Endothelial cell of umbilical vein (primary cell): ENCODE measurements around the gene SMCP. TPM values are rescaled to one million over a fixed set of nuclear protein-coding genes. Genes with fewer than 3 reads are reported as not detected.

ENCODE experiments used
- BruUV-seq: library from RNA; stranded (reverse); fragments of 400-500 nt; replicated peaks from 2 replicates; lab custom pipeline; 2021; lab: Mats Ljungman, UMichigan
- CTCF ChIA-PET: fragments of 300-600, 350-600 bp; sonication (Branson Sonifier 250); formaldehyde crosslinking; loops from one replicate; lab custom pipeline; 2021; ENCODE audit warnings: antibody characterized with exemption, inconsistent platforms; lab: Charles Lee
- POLR2A ChIA-PET: fragments of 300-600, 350-600 bp; sonication (Branson Sonifier 250); formaldehyde crosslinking; loops from one replicate; lab custom pipeline; 2021; ENCODE audit warnings: antibody characterized with exemption, inconsistent platforms; lab: Charles Lee
- DNase-seq: peaks from one replicate; pipeline ENCODE4 v3.0.0-alpha.2; 2011; ENCODE audit warnings: low read depth, low spot score
- FAIRE-seq: peaks from 2 replicates; lab custom pipeline; 2011; peaks lifted over from hg19 to GRCh38; lab: Jason Lieb, UNC
- H2AFZ ChIP-seq: 2 replicates; pipeline ENCODE4 v1.6.0; 2012; ENCODE audit warnings: low read depth, low read length, control low read depth, inconsistent platforms
- H3K27ac ChIP-seq: 2 replicates; pipeline ENCODE4 v1.5.1; 2011; ENCODE audit warnings: low read depth, mild to moderate bottlenecking, control low read depth, low read length, moderate library complexity; ENCODE audit not compliant: insufficient read depth
- H3K27me3 ChIP-seq, 2 experiments: 2 replicates each; pipeline versions ENCODE4 v1.6.0 to v1.6.1; 2011; ENCODE audit warnings: low read length in 2 of 2, mixed read lengths in 1 of 2; ENCODE audit not compliant: control insufficient read depth in 2 of 2, insufficient read depth in 2 of 2
- H3K36me3 ChIP-seq, 2 experiments: 2 replicates in 1 of 2; 3 replicates in 1 of 2; pipeline ENCODE4 v1.5.1; 2011; ENCODE audit warnings: low read length in 2 of 2, mild to moderate bottlenecking in 1 of 2, moderate library complexity in 1 of 2; ENCODE audit not compliant: control insufficient read depth in 2 of 2, insufficient read depth in 2 of 2; ENCODE audit errors: extremely low read depth in 1 of 2
- H3K4me1 ChIP-seq: 3 replicates; pipeline ENCODE4 v1.5.1; 2011; ENCODE audit warnings: mild to moderate bottlenecking, low read length; ENCODE audit not compliant: control insufficient read depth, insufficient read depth; ENCODE audit errors: extremely low read depth
- H3K4me2 ChIP-seq: 2 replicates; pipeline ENCODE4 v1.6.1; 2011; ENCODE audit warnings: low read length, control low read depth, mixed read lengths; ENCODE audit not compliant: insufficient read depth
- H3K4me3 ChIP-seq, 3 experiments: fragments of 200-600 bp in 1 of 3; sonication (generic), shearing (Covaris generic) in 1 of 3; replicated peaks in 1 of 3; 2 replicates each; pipeline ENCODE4 v1.5.1; 2011 to 2016; ENCODE audit warnings: control low read depth in 3 of 3, low read length in 3 of 3, mild to moderate bottlenecking in 2 of 3, inconsistent platforms in 1 of 3, low read depth in 1 of 3, moderate library complexity in 1 of 3; ENCODE audit not compliant: insufficient read depth in 1 of 3
- H3K79me2 ChIP-seq: 2 replicates; pipeline ENCODE4 v1.6.0; 2012; ENCODE audit warnings: low read length, inconsistent platforms; ENCODE audit not compliant: control insufficient read depth, insufficient read depth
- H3K9ac ChIP-seq: replicated peaks from 2 replicates; pipeline ENCODE3; 2011; ENCODE audit warnings: low read length, control low read depth; ENCODE audit not compliant: insufficient read depth; ENCODE audit errors: extremely low read depth
- H3K9me1 ChIP-seq: replicated peaks from 3 replicates; pipeline ENCODE4 v1.6.0; 2011; ENCODE audit warnings: mild to moderate bottlenecking, low read length; ENCODE audit not compliant: control insufficient read depth, insufficient read depth; ENCODE audit errors: extremely low read depth
- H3K9me3 ChIP-seq: replicated peaks from 2 replicates; pipeline ENCODE4 v1.5.1; 2012; ENCODE audit warnings: low read length, inconsistent platforms; ENCODE audit not compliant: control insufficient read depth, insufficient read depth
- H4K20me1 ChIP-seq: replicated peaks from 2 replicates; pipeline ENCODE3; 2011; ENCODE audit warnings: mild to moderate bottlenecking, low read length; ENCODE audit not compliant: control insufficient read depth, insufficient read depth; ENCODE audit errors: extremely low read depth
- CTCF ChIP-seq, 2 donors: IDR thresholded peaks; 1 replicate in 1 of 2; 2 replicates in 1 of 2; pipeline ENCODE4 v1.5.1; 2011; ENCODE audit warnings: low read length in 2 of 2, mild to moderate bottlenecking in 2 of 2, moderate library complexity in 2 of 2, control low read depth in 1 of 2, inconsistent platforms in 1 of 2, low read depth in 1 of 2; ENCODE audit not compliant: insufficient read depth in 1 of 2; ENCODE audit errors: extremely low read depth in 1 of 2
- EZH2 ChIP-seq: IDR thresholded peaks from 2 replicates; pipeline ENCODE4 v1.6.1; 2012; ENCODE audit warnings: borderline replicate concordance, low read depth, mild to moderate bottlenecking, moderate library complexity, low read length, inconsistent platforms; ENCODE audit not compliant: severe bottlenecking
- FOS ChIP-seq: IDR thresholded peaks from 2 replicates; pipeline ENCODE4 v1.6.1; 2011; ENCODE audit warnings: mild to moderate bottlenecking, low read length, moderate library complexity, borderline replicate concordance; ENCODE audit not compliant: insufficient read depth
- GATA2 ChIP-seq: IDR thresholded peaks from 2 replicates; pipeline ENCODE4 v1.7.0; 2011; ENCODE audit warnings: low read depth, mild to moderate bottlenecking, moderate library complexity, mixed read lengths, low read length; ENCODE audit not compliant: insufficient read length, insufficient read depth
- JUN ChIP-seq: IDR thresholded peaks from 2 replicates; pipeline ENCODE4 v1.6.1; 2011; ENCODE audit warnings: borderline replicate concordance, low read depth; ENCODE audit not compliant: insufficient read length, insufficient read depth
- MAX ChIP-seq: IDR thresholded peaks from 2 replicates; pipeline ENCODE4 v1.6.1; 2011; ENCODE audit not compliant: insufficient read depth, insufficient read length
- MYC ChIP-seq: IDR thresholded peaks from one replicate; pipeline ENCODE4 v1.6.1; 2011; ENCODE audit warnings: mild to moderate bottlenecking, low read depth, low read length
- POLR2A ChIP-seq: IDR thresholded peaks from 2 replicates; pipeline ENCODE4 v1.6.1; 2012; ENCODE audit warnings: low read depth, mild to moderate bottlenecking, control low read depth, low read length
- POLR2AphosphoS5 ChIP-seq: IDR thresholded peaks from 2 replicates; pipeline ENCODE4 v1.6.1; 2012; ENCODE audit warnings: low read depth, mild to moderate bottlenecking, control low read depth, low read length, moderate library complexity; ENCODE audit not compliant: insufficient read depth
- dilution Hi-C: fragments of 300-500 bp; cut with MboI; formaldehyde crosslinking; loops from one replicate; pipeline ENCODE4 v1.15.0; 2019; ENCODE audit warnings: low sequenced_read_pairs; ENCODE audit not compliant: extremely low pct_ligation_motif_present
- intact Hi-C: fragments of 100-400 bp; cut with micrococcal nuclease; formaldehyde crosslinking; loops from one replicate; pipeline ENCODE4 v1.10.0; 2022
- polyA plus RNA-seq, 4 experiments: library from polyadenylated mRNA; depleted of rRNA in 3 of 4; stranded (reverse) in 3 of 4; unstranded in 1 of 4; fragments of >200 nt; gene quantifications; 2 replicates each; pipeline versions ENCODE4 v1.2.1 to v1.2.3, GENCODE V29; 2011 to 2012; ENCODE audit warnings: missing spikeins in 1 of 4
- total RNA-seq: library from RNA; stranded (reverse); gene quantifications from 2 replicates; pipeline ENCODE4 v1.2.3, GENCODE V29; 2021

The SMCP gene
- total and polyA plus RNA-seq, 2 donors (not counting 3 experiments of a cell fraction or from before 2014, with no cell fraction given): not detected

GRCh38 chr1:152873495-152873894 lies 4.6 kb upstream of the SMCP start:
- POLR2A ChIA-PET: no interaction called here
- no peak overlapping the region for H3K27ac ChIP-seq
- H3K9me1 ChIP-seq: no peaks in the 10 kb centered on the region
- H3K27me3 ChIP-seq: no peaks in the 10 kb centered on the region
- H3K9ac ChIP-seq: no peak overlapping the region
- no peak for TF ChIP-seq MAX
- TF ChIP-seq EZH2: no peak
- no peak for TF ChIP-seq MYC
- TF ChIP-seq CTCF (IDR thresholded peaks at IDR 0.05; ENCODE audit: extremely low read depth in 1 of 2, insufficient read depth in 1 of 2, low read depth in 1 of 2, low read length in 2 of 2): no peak
- TF ChIP-seq POLR2A: no peak
- no peak for TF ChIP-seq FOS
- TF ChIP-seq GATA2: no peak
- no peak for TF ChIP-seq JUN
- TF ChIP-seq POLR2AphosphoS5: no peak
- dilution Hi-C loops: no loop called here
- BruUV-seq: no TSS peak
- H3K36me3 ChIP-seq: no peaks in the 10 kb centered on the region
- intact Hi-C loops: no loop called here
- DNase-seq (no peak), FAIRE-seq (no peak)
- H3K4me2 ChIP-seq: no peak overlapping the region
- CTCF ChIA-PET: interaction anchor here (1.5 kb wide), 1 partner anchor 357 kb away, joined by 3 read pairs; no protein-coding TSS in a partner anchor
- no peaks in the 10 kb centered on the region for H4K20me1 ChIP-seq
- H3K9me3 ChIP-seq: no peaks in the 10 kb centered on the region
- no peaks in the 10 kb centered on the region for H3K4me1 ChIP-seq
- H3K4me3 ChIP-seq: no peak overlapping the region
- no peaks in the 10 kb centered on the region for H3K79me2 ChIP-seq
- H2AFZ ChIP-seq: no peak overlapping the region
